Osteoblast (primary cell): Measurements from ENCODE around the gene MAP3K10. TPM values are rescaled to one million over a fixed set of nuclear protein-coding genes. Genes with fewer than 3 reads are reported as not detected.

ENCODE experiments used
- DNase-seq: peaks from one replicate; pipeline ENCODE4 v3.0.0; 2011; ENCODE audit warnings: low spot score, mixed read lengths; ENCODE audit not compliant: insufficient read length; ENCODE audit errors: missing footprints
- H2AFZ ChIP-seq: 2 replicates; pipeline ENCODE4 v1.6.0; 2011; ENCODE audit warnings: mild to moderate bottlenecking, low read length
- H3K27ac ChIP-seq: 2 replicates; pipeline ENCODE4 v1.5.1; 2011; ENCODE audit warnings: mild to moderate bottlenecking, low read depth, low read length, moderate library complexity
- H3K27me3 ChIP-seq: 2 replicates; pipeline ENCODE4 v1.6.0; 2012; ENCODE audit warnings: mild to moderate bottlenecking, control low read depth, inconsistent platforms, low read length, moderate library complexity; ENCODE audit not compliant: insufficient read depth
- H3K36me3 ChIP-seq: 2 replicates; pipeline ENCODE4 v1.5.1; 2011; ENCODE audit warnings: mild to moderate bottlenecking, low read length, control low read depth, moderate library complexity; ENCODE audit not compliant: insufficient read depth
- H3K4me1 ChIP-seq: 2 replicates; pipeline ENCODE4 v1.5.1; 2011; ENCODE audit warnings: mild to moderate bottlenecking, low read length, control low read depth, moderate library complexity; ENCODE audit not compliant: insufficient read depth
- H3K4me2 ChIP-seq: 2 replicates; pipeline ENCODE4 v1.6.0; 2011; ENCODE audit warnings: mild to moderate bottlenecking, low read length; ENCODE audit not compliant: insufficient read depth
- H3K4me3 ChIP-seq: fragments of 200-600 bp; sonication (generic); 3 replicates; pipeline ENCODE4 v1.5.1; 2012; ENCODE audit warnings: mild to moderate bottlenecking, low read length, inconsistent platforms; ENCODE audit not compliant: insufficient read depth
- H3K79me2 ChIP-seq: 2 replicates; pipeline ENCODE4 v1.6.0; 2012; ENCODE audit warnings: mild to moderate bottlenecking, low read length, control low read depth, inconsistent platforms; ENCODE audit not compliant: insufficient read depth
- H3K9me3 ChIP-seq: 2 replicates; pipeline ENCODE4 v1.5.1; 2011; ENCODE audit warnings: low read depth, low read length, control low read depth
- H4K20me1 ChIP-seq: 2 replicates; pipeline ENCODE4 v1.6.0; 2012; ENCODE audit warnings: mild to moderate bottlenecking, low read length, control low read depth; ENCODE audit not compliant: insufficient read depth
- CTCF ChIP-seq: IDR thresholded peaks from 2 replicates; pipeline ENCODE4 v1.5.1; 2011; ENCODE audit warnings: mild to moderate bottlenecking, low read depth, low read length, moderate library complexity; ENCODE audit errors: extremely low read depth
- total RNA-seq: library from RNA; depleted of rRNA; stranded (reverse); fragments of >200 nt; gene quantifications from 2 replicates; pipeline ENCODE4 v1.2.3, GENCODE V29; 2012

MAP3K10 gene
- total RNA-seq, 1 donor: 9.8 TPM

GRCh38 chr19:40208602-40209001, 17.4 kb downstream of the MAP3K10 start:
- Histone ChIP-seq H3K9me3 (peaks cover 4% of the 10 kb centered on the region), H3K4me3 (no peak overlapping the region), H3K36me3 (peaks cover 27% of the 10 kb centered on the region), H3K4me2 (no peak overlapping the region), H3K4me1 (no peaks in the 10 kb centered on the region), H3K79me2 (no peaks in the 10 kb centered on the region), H4K20me1 (no peaks in the 10 kb centered on the region), H3K27ac (no peak overlapping the region), H2AFZ (no peak overlapping the region), H3K27me3 (no peaks in the 10 kb centered on the region)
- TF ChIP-seq CTCF: no peak
- no peak for DNase-seq

GRCh38 chr19:40210889-40211288, 19.7 kb downstream of the MAP3K10 start:
- H3K79me2 ChIP-seq: no peaks in the 10 kb centered on the region
- H4K20me1 ChIP-seq: no peaks in the 10 kb centered on the region
- peaks cover 1% of the 10 kb centered on the region for H3K27me3 ChIP-seq
- no peak overlapping the region for H2AFZ ChIP-seq
- no peak overlapping the region for H3K27ac ChIP-seq
- no peaks in the 10 kb centered on the region for H3K4me1 ChIP-seq
- peak; percentile 69 for DNase-seq
- H3K36me3 ChIP-seq: peaks cover 14% of the 10 kb centered on the region
- H3K4me3 ChIP-seq: no peak overlapping the region
- no peak for TF ChIP-seq CTCF
- no peaks in the 10 kb centered on the region for H3K9me3 ChIP-seq
- no peak overlapping the region for H3K4me2 ChIP-seq

- Histone ChIP-seq H3K27ac (no peak overlapping the region), H2AFZ (no peak overlapping the region), H3K4me1 (no peaks in the 10 kb centered on the region), H3K36me3 (peaks cover 14% of the 10 kb centered on the region), H3K27me3 (peaks cover 20% of the 10 kb centered on the region), H3K79me2 (no peaks in the 10 kb centered on the region), H3K4me3 (no peak overlapping the region), H4K20me1 (peaks cover 1% of the 10 kb centered on the region), H3K9me3 (no peaks in the 10 kb centered on the region), H3K4me2 (no peak overlapping the region)
- peak; percentile 64 for DNase-seq
- no peak for TF ChIP-seq CTCF
Measured at GRCh38 chr19:40213251-40213829, 22.1 kb downstream of the MAP3K10 start.

GRCh38 chr19:40213882-40214570, 22.8 kb downstream of the MAP3K10 start:
- TF ChIP-seq CTCF: no peak
- peaks cover 4% of the 10 kb centered on the region for H4K20me1 ChIP-seq
- H3K4me1 ChIP-seq: no peaks in the 10 kb centered on the region
- H3K4me3 ChIP-seq: no peak overlapping the region
- no peak overlapping the region for H2AFZ ChIP-seq
- H3K36me3 ChIP-seq: peaks cover 9% of the 10 kb centered on the region
- DNase-seq: peak; percentile 85
- H3K4me2 ChIP-seq: no peak overlapping the region
- H3K79me2 ChIP-seq: no peaks in the 10 kb centered on the region
- no peak overlapping the region for H3K27ac ChIP-seq
- H3K9me3 ChIP-seq: no peaks in the 10 kb centered on the region
- peaks cover 23% of the 10 kb centered on the region for H3K27me3 ChIP-seq
